H1 (cell line): Measurements from ENCODE around the gene ESR1. TPM values are rescaled to one million over a fixed set of nuclear protein-coding genes. Genes with fewer than 3 reads are reported as not detected.

Experiments
- CTCF ChIA-PET: fragments of 300-600 bp; sonication (Branson Sonifier 250); formaldehyde crosslinking; loops from one replicate; lab custom pipeline; 2021; ENCODE audit not compliant: partially characterized antibody; lab: Charles Lee
- POLR2A ChIA-PET: fragments of 300-600 bp; sonication (Branson Sonifier 250); formaldehyde crosslinking; loops from one replicate; lab custom pipeline; 2021; ENCODE audit warnings: inconsistent platforms; ENCODE audit not compliant: partially characterized antibody; lab: Charles Lee
- DNase-seq, 2 experiments: peaks; one replicate each; pipeline versions ENCODE4 v3.0.0 to v3.0.0-alpha.2; 2010 to 2022; ENCODE audit warnings: low spot score in 2 of 2, low read depth in 1 of 2, mixed read lengths in 1 of 2
- FAIRE-seq: peaks from 2 replicates; lab custom pipeline; 2011; peaks lifted over from hg19 to GRCh38; lab: Jason Lieb, UNC
- H2AFZ ChIP-seq: 2 replicates; pipeline ENCODE4 v1.8.1; 2012; ENCODE audit warnings: low read length, inconsistent platforms
- H2AK5ac ChIP-seq: 2 replicates; pipeline ENCODE4 v1.6.1; 2013; ENCODE audit warnings: low read depth, low read length
- H2BK120ac ChIP-seq: replicated peaks from 2 replicates; pipeline ENCODE3; 2013; ENCODE audit warnings: low read depth, low read length, inconsistent platforms
- H2BK12ac ChIP-seq: 2 replicates; pipeline ENCODE4 v1.6.1; 2013; ENCODE audit warnings: low read depth, low read length
- H2BK15ac ChIP-seq: 2 replicates; pipeline ENCODE4 v1.6.1; 2013; ENCODE audit warnings: low read length
- H2BK20ac ChIP-seq: 2 replicates; pipeline ENCODE4 v1.6.1; 2013; ENCODE audit warnings: low read length
- H2BK5ac ChIP-seq: 2 replicates; pipeline ENCODE4 v1.6.1; 2013; ENCODE audit warnings: low read depth, low read length
- H3K14ac ChIP-seq: 2 replicates; pipeline ENCODE4 v1.6.1; 2013; ENCODE audit warnings: inconsistent platforms; ENCODE audit not compliant: insufficient read length
- H3K18ac ChIP-seq: 2 replicates; pipeline ENCODE4 v1.6.1; 2013; ENCODE audit warnings: low read length; ENCODE audit errors: extremely low read depth
- H3K23ac ChIP-seq: 2 replicates; pipeline ENCODE4 v1.6.1; 2013; ENCODE audit warnings: inconsistent platforms; ENCODE audit not compliant: insufficient read length
- H3K23me2 ChIP-seq: 2 replicates; pipeline ENCODE4 v1.6.1; 2013; ENCODE audit warnings: low read depth, low read length
- H3K27ac ChIP-seq: 2 replicates; pipeline ENCODE4 v1.6.1; 2011; ENCODE audit warnings: low read depth, low read length, inconsistent platforms
- H3K27me3 ChIP-seq, 4 experiments: replicated peaks in 1 of 4; 1 replicate in 1 of 4; 2 replicates in 3 of 4; pipeline versions ENCODE4 v1.6.1 to v1.8.1; 2011 to 2013; ENCODE audit warnings: low read length in 3 of 4, mild to moderate bottlenecking in 3 of 4, inconsistent platforms in 2 of 4, mixed read lengths in 2 of 4, moderate library complexity in 1 of 4; ENCODE audit not compliant: control insufficient read depth in 3 of 4, insufficient read depth in 3 of 4; ENCODE audit errors: extremely low read depth in 1 of 4
- H3K36me3 ChIP-seq, 4 experiments: 2 replicates each; pipeline versions ENCODE4 v1.6.1 to v1.8.1; 2011 to 2013; ENCODE audit warnings: mild to moderate bottlenecking in 4 of 4, low read length in 3 of 4, moderate library complexity in 2 of 4, control low read depth in 1 of 4, inconsistent platforms in 1 of 4; ENCODE audit not compliant: insufficient read depth in 4 of 4, control insufficient read depth in 2 of 4
- H3K4ac ChIP-seq: replicated peaks from 2 replicates; pipeline ENCODE3; 2013; ENCODE audit warnings: low read length, low read depth, mixed read lengths, inconsistent platforms; ENCODE audit not compliant: insufficient read length
- H3K4me1 ChIP-seq, 4 experiments: replicated peaks in 1 of 4; 1 replicate in 1 of 4; 2 replicates in 3 of 4; pipeline versions ENCODE4 v1.6.1 to v1.8.1; 2011 to 2013; ENCODE audit warnings: low read length in 3 of 4, inconsistent platforms in 2 of 4, mixed read lengths in 1 of 4; ENCODE audit not compliant: insufficient read depth in 4 of 4, control insufficient read depth in 3 of 4
- H3K4me2 ChIP-seq, 2 experiments: 2 replicates each; pipeline versions ENCODE4 v1.6.1 to v1.8.1; 2011 to 2013; ENCODE audit warnings: low read depth in 2 of 2, low read length in 2 of 2, control low read depth in 1 of 2, inconsistent platforms in 1 of 2, mild to moderate bottlenecking in 1 of 2; ENCODE audit not compliant: insufficient read depth in 1 of 2
- H3K4me3 ChIP-seq, 4 experiments: fragments of 200-600, 300-600 bp in 1 of 4; sonication (generic), shearing (Covaris generic), sonication (Bioruptor Twin) in 1 of 4; 2 replicates each; pipeline versions ENCODE4 v1.5.1 to v1.8.1; 2011 to 2016; ENCODE audit warnings: low read length in 4 of 4, low read depth in 3 of 4, control low read depth in 2 of 4, inconsistent platforms in 2 of 4, mild to moderate bottlenecking in 2 of 4, mixed read lengths in 1 of 4, moderate library complexity in 1 of 4; ENCODE audit not compliant: insufficient read depth in 2 of 4; ENCODE audit errors: extremely low read depth in 1 of 4
- H3K56ac ChIP-seq: replicated peaks from 2 replicates; pipeline ENCODE3; 2013; ENCODE audit warnings: low read depth, mild to moderate bottlenecking, mixed read lengths, low read length, inconsistent platforms; ENCODE audit not compliant: insufficient read length
- H3K79me1 ChIP-seq: 2 replicates; pipeline ENCODE4 v1.6.1; 2013; ENCODE audit warnings: low read depth, low read length, control low read depth
- H3K79me2 ChIP-seq, 2 experiments: 2 replicates each; pipeline versions ENCODE4 v1.6.1 to v1.8.1; 2012 to 2013; ENCODE audit warnings: low read length in 2 of 2, mild to moderate bottlenecking in 2 of 2, inconsistent platforms in 1 of 2; ENCODE audit not compliant: insufficient read depth in 2 of 2, control insufficient read depth in 1 of 2
- H3K9ac ChIP-seq, 4 experiments: replicated peaks in 1 of 4; 1 replicate in 1 of 4; 2 replicates in 3 of 4; pipeline versions ENCODE4 v1.6.1 to v1.8.1; 2011 to 2013; ENCODE audit warnings: low read depth in 3 of 4, low read length in 3 of 4, control low read depth in 2 of 4, mild to moderate bottlenecking in 2 of 4, moderate library complexity in 2 of 4, inconsistent platforms in 1 of 4; ENCODE audit errors: extremely low read depth in 1 of 4
- H3K9me3 ChIP-seq, 2 experiments: 2 replicates each; pipeline versions ENCODE4 v1.6.1 to v1.8.1; 2012 to 2013; ENCODE audit warnings: mild to moderate bottlenecking in 2 of 2, moderate library complexity in 2 of 2, control low read depth in 1 of 2, inconsistent platforms in 1 of 2, low read depth in 1 of 2, low read length in 1 of 2, mixed read lengths in 1 of 2; ENCODE audit not compliant: insufficient read depth in 2 of 2
- H4K20me1 ChIP-seq, 2 experiments: replicated peaks in 1 of 2; 2 replicates each; pipeline versions ENCODE3 to v1.8.1; 2011 to 2013; ENCODE audit warnings: inconsistent platforms in 2 of 2, low read length in 2 of 2, mild to moderate bottlenecking in 1 of 2; ENCODE audit not compliant: insufficient read depth in 2 of 2, control insufficient read depth in 1 of 2
- H4K5ac ChIP-seq: 2 replicates; pipeline ENCODE4 v1.6.1; 2013; ENCODE audit warnings: low read length, low read depth, mixed read lengths, inconsistent platforms; ENCODE audit not compliant: insufficient read length
- H4K8ac ChIP-seq: 2 replicates; pipeline ENCODE4 v1.8.0; 2013; ENCODE audit warnings: mild to moderate bottlenecking, moderate library complexity, low read length, inconsistent platforms; ENCODE audit not compliant: insufficient read depth; ENCODE audit errors: extremely low read depth
- H4K91ac ChIP-seq: replicated peaks from 2 replicates; pipeline ENCODE3; 2013; ENCODE audit warnings: low read length, mixed read lengths, inconsistent platforms; ENCODE audit not compliant: insufficient read length
- ATF3 ChIP-seq: IDR thresholded peaks from 2 replicates; pipeline ENCODE4 v1.6.1; 2011; ENCODE audit warnings: low read depth, mild to moderate bottlenecking, low read length; ENCODE audit not compliant: insufficient read depth
- EP300 ChIP-seq, 2 experiments: IDR thresholded peaks; 1 replicate in 1 of 2; 2 replicates in 1 of 2; pipeline ENCODE4 v1.6.1; 2011 to 2012; ENCODE audit warnings: low read depth in 2 of 2, low read length in 2 of 2, mild to moderate bottlenecking in 2 of 2, borderline replicate concordance in 1 of 2, inconsistent platforms in 1 of 2, moderate library complexity in 1 of 2
- HDAC6 ChIP-seq: IDR thresholded peaks from one replicate; pipeline ENCODE4 v1.7.1; 2012; ENCODE audit warnings: low read depth, mild to moderate bottlenecking, inconsistent platforms, low read length, moderate library complexity
- JUN ChIP-seq: IDR thresholded peaks from 2 replicates; pipeline ENCODE4 v1.6.1; 2011; ENCODE audit warnings: low read depth, mild to moderate bottlenecking, improper control_type of control experiment, low read length
- JUND ChIP-seq: IDR thresholded peaks from 2 replicates; pipeline ENCODE4 v1.6.1; 2011; ENCODE audit warnings: mild to moderate bottlenecking, improper control_type of control experiment, low read length
- KDM5A ChIP-seq: fragments of 200-600 bp; IDR thresholded peaks from 2 replicates; pipeline ENCODE4 v1.7.1; 2012; ENCODE audit warnings: mild to moderate bottlenecking, low read length, inconsistent platforms, mixed read lengths
- POLR2A ChIP-seq, 2 experiments: IDR thresholded peaks; 1 replicate in 1 of 2; 2 replicates in 1 of 2; pipeline ENCODE4 v1.6.1; 2011; ENCODE audit warnings: low read depth in 2 of 2, low read length in 2 of 2, mild to moderate bottlenecking in 2 of 2; ENCODE audit errors: control extremely low read depth in 1 of 2
- RNF2 ChIP-seq: fragments of 200-900, 300-1000 bp; sonication (generic); IDR thresholded peaks from 2 replicates; pipeline ENCODE4 v1.7.1; 2016; ENCODE audit warnings: borderline replicate concordance, low read depth, mild to moderate bottlenecking, antibody characterized with exemption, low read length; ENCODE audit not compliant: poor library complexity, severe bottlenecking; ENCODE audit errors: missing control alignments
- SP1 ChIP-seq: IDR thresholded peaks from 2 replicates; pipeline ENCODE4 v1.6.1; 2011; ENCODE audit warnings: low read depth, low read length
- TAF1 ChIP-seq: IDR thresholded peaks from 2 replicates; pipeline ENCODE4 v1.6.1; 2011; ENCODE audit warnings: mild to moderate bottlenecking, low read depth, low read length
- TBP ChIP-seq: IDR thresholded peaks from 2 replicates; pipeline ENCODE4 v1.6.1; 2011; ENCODE audit warnings: low read depth, low read length, improper control_type of control experiment
- USF2 ChIP-seq: IDR thresholded peaks from 2 replicates; pipeline ENCODE4 v1.6.1; 2011; ENCODE audit warnings: low read length, improper control_type of control experiment
- ZNF274 ChIP-seq: IDR thresholded peaks from 2 replicates; pipeline ENCODE4 v1.7.0; 2012; ENCODE audit warnings: low read length, borderline replicate concordance; ENCODE audit errors: extremely low read depth
- WGBS, 2 experiments: shearing (Covaris generic) in 1 of 2; methylation state at CpG; one replicate each; pipeline versions ENCODE4 v1.1.6 to v1.1.7; 2013 to 2015; ENCODE audit warnings: low lambda C conversion rate in 2 of 2, mixed read lengths in 2 of 2, inconsistent platforms in 1 of 2, low coverage in 1 of 2, missing lambda C conversion rate in 1 of 2; ENCODE audit not compliant: insufficient replicate concordance in 2 of 2, insufficient coverage in 1 of 2, insufficient read length in 1 of 2; ENCODE audit errors: extremely low coverage in 1 of 2, missing lambda C conversion rate in 1 of 2; 5-methylcytosine and 5-hydroxymethylcytosine counted together
- polyA plus RNA-seq, 7 experiments: library from polyadenylated mRNA; depleted of rRNA in 3 of 7; stranded (reverse) in 5 of 7; unstranded in 2 of 7; fragments of >200 nt in 5 of 7; fragments of 200-250 nt in 2 of 7; gene quantifications; 1 replicate in 5 of 7; 2 replicates in 1 of 7; 4 replicates in 1 of 7; pipeline versions ENCODE4 v1.2.1 to v1.2.3, GENCODE V29; 2011 to 2013; ENCODE audit warnings: missing spikeins in 2 of 7, mixed read lengths in 2 of 7
- total RNA-seq: library from RNA; stranded (reverse); fragmentation: NEBNext Ultra II Directional; extraction: Animal tissue kit (Norgen Biotek cat#: 25700); gene quantifications from 2 replicates; pipeline ENCODE4 v1.2.1, GENCODE V29; 2021

Gene ESR1
- total and polyA plus RNA-seq, 2 of the 8 experiments (the other 6 are each of a cell fraction or from before 2014, with no cell fraction given): 0.03 to 0.17 TPM

- no peaks in the 10 kb centered on the region for H3K79me2 ChIP-seq
- no peaks in the 10 kb centered on the region for H3K27me3 ChIP-seq
- H2BK120ac ChIP-seq: no peak overlapping the region
- H2AFZ ChIP-seq: no peak overlapping the region
- no peak overlapping the region for H2BK5ac ChIP-seq
- H3K27ac ChIP-seq: no peak overlapping the region
- no peaks in the 10 kb centered on the region for H3K4me1 ChIP-seq
- POLR2A ChIA-PET: interaction anchor here (0.7 kb wide), 1 partner anchor 438 kb away, joined by 3 read pairs; no protein-coding TSS in a partner anchor
- H4K8ac ChIP-seq: no peak overlapping the region
- FAIRE-seq: no peak
- no peak overlapping the region for H3K4ac ChIP-seq
- H2BK15ac ChIP-seq: no peak overlapping the region
- no peak overlapping the region for H3K56ac ChIP-seq
- H2BK12ac ChIP-seq: no peak overlapping the region
- H3K18ac ChIP-seq: no peak overlapping the region
- no peaks in the 10 kb centered on the region for H3K36me3 ChIP-seq
- no peak overlapping the region for H4K5ac ChIP-seq
- no peak overlapping the region for H3K23ac ChIP-seq
- CTCF ChIA-PET: interaction anchor here (0.6 to 1.1 kb wide), 2 partner anchors 21 to 149 kb away, joined by 3 read pairs; no protein-coding TSS in a partner anchor
- no peak overlapping the region for H3K14ac ChIP-seq
- no peak for DNase-seq
- H2BK20ac ChIP-seq: no peak overlapping the region
- no peak overlapping the region for H2AK5ac ChIP-seq
- no peaks in the 10 kb centered on the region for H4K20me1 ChIP-seq
- H3K9me3 ChIP-seq: no peaks in the 10 kb centered on the region
- no peak overlapping the region for H3K4me3 ChIP-seq
- no peak overlapping the region for H4K91ac ChIP-seq
- 92% methylated on average over 1 of the region's 1 CpG; no CpG with 5 or more reads in 1 of the 2 experiments for WGBS, 2 experiments
- H3K79me1 ChIP-seq: no peaks in the 10 kb centered on the region
- H3K9ac ChIP-seq: no peak overlapping the region
- H3K23me2 ChIP-seq: no peaks in the 10 kb centered on the region
- H3K4me2 ChIP-seq: no peak overlapping the region
- TF ChIP-seq ZNF274: no peak
- TF ChIP-seq TAF1: no peak
- TF ChIP-seq SP1: no peak
- no peak for TF ChIP-seq ATF3
- TF ChIP-seq HDAC6: no peak
- TF ChIP-seq EP300 (IDR thresholded peaks at IDR 0.05; ENCODE audit: borderline replicate concordance in 1 of 2, low read depth in 2 of 2, low read length in 2 of 2): no peak
- TF ChIP-seq JUND: no peak
- no peak for TF ChIP-seq USF2
- TF ChIP-seq POLR2A (IDR thresholded peaks at IDR 0.05; ENCODE audit: control extremely low read depth in 1 of 2, low read depth in 2 of 2, low read length in 2 of 2): no peak
- TF ChIP-seq JUN: no peak
- TF ChIP-seq KDM5A: no peak
- TF ChIP-seq RNF2: no peak
- TF ChIP-seq TBP: no peak
These were observed 35.0 kb upstream of the ESR1 start for GRCh38 chr6:151772446-151772845.
